ENCODE data around the gene OGDHL.

Gene OGDHL

GRCh38 chr10:49688261-49688846 lies 73.8 kb downstream of the OGDHL start:
- DNase-seq, result no peak

GRCh38 chr10:49686651-49687050 lies 75.5 kb downstream of the OGDHL start:
- DNase-seq, result no peak
